Left kidney (tissue), 2 donors: ENCODE measurements around the gene GDF9. TPM values are rescaled to one million over a fixed set of nuclear protein-coding genes. Genes with fewer than 3 reads are reported as not detected.

Source experiments
- DNase-seq: peaks from one replicate; pipeline ENCODE4 v3.0.0-alpha.2; 2013
- polyA plus RNA-seq: library from polyadenylated mRNA; unstranded; fragments of 120-200 nt; gene quantifications from one replicate; pipeline ENCODE4 v1.2.1, GENCODE V29; 2013; ENCODE audit not compliant: insufficient read length

The GDF9 gene
- polyA plus RNA-seq, 1 donor: 2.1 TPM

DNA sequence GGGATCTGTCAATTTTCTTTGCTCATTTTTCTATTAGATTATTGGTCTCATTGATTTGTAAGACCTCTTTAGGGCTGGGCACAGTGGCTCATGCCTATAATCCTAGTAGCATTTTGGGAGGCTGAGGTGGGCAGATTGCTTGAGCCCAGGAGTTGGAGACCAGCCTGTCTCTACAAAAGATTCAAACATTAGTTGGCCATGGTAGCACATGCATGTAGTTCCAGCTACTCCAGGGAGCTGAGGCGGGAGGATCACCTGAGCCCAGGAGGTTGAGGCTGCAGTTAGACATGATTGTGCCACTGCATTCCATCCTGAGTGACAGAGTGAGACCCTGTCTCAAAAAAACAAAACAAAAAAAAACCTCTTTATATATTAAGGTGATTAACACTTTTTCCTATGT is 29.4 kb downstream of the GDF9 start:
- DNase-seq: no peak

DNA sequence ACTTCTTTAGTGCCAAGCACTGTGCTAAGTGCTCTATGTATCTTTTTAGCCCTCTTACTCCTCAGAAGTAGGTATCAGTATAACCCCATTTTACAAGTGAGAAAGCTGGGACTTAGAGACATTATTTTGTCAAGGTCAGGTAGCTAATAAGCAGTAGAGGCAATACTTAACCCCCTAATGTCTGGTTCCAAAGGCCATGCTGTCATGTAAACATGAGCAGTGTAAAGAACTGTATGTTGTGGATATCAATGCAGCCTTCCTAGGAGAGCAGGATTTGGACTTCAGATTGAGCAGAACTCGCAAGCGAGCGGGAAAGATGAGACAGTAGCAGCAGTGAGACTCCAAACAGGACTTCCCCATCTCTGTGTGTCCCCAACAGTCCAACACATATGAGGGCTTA is 32.2 kb downstream of the GDF9 start:
- no peak for DNase-seq

DNA sequence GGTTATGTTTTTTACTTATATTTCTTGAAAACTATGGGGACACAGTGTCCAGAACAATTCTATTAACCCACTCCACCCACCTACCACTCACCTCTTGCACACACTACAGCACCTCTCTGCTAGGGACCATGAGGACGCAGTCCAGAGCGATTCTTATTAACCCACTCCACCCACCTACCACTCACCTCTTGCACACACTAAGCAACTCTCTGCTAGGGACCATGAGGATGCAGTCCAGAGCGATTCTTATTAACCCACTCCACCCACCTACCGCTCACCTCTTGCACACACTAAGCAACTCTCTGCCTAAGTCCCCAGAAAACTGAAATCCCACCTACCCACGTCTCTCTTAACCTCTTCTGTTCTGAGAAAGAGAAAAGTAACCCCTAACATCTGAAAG is 33.7 kb downstream of the GDF9 start:
- DNase-seq: no peak

DNA sequence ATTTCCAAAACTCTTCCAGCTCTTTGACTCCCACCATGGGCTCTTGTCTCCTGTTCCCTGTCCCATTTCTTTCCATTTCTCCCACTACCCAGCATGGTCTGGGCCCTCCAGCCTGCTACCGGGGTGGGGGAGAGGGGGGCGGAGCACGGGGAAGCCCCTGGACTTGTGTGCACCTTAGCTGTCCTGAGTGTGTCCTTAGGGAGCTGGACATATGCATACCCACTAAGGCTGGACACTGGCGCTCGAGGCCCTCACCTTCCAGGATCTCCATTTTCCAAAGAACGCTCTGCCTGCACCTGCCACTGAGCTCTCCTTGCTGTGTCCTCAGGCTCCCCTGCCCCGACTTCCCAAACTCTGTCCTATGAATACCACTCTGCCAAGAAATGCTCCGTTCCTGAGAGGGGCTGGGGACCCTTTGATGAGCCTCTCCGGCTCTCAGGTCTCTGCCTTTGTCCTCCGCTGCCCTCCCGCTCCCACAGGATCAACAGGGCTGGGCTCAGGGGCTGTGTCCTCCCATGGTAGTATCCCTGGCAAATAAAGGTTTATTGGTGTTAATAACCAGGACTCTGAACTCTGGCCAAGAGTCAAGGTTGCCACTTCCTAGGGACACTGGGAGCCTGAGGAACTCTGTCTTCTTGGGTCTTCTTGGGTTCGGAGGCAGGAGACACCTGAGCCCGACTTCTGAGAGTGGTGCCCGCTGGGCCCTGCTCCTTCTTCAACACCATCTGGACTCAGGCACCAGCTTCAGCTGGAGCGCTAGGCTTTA is 35.0 kb downstream of the GDF9 start:
- no peak for DNase-seq

GRCh38 chr5:132830436-132831094 is 35.7 kb downstream of the GDF9 start, which contains the start of gene SHROOM1:
Gene SHROOM1, minus strand, starts transcription at chr5:132830647. Its CDS starts 4,507 bp downstream, at chr5:132826140.
- DNase-seq: no peak

- DNase-seq: peak; percentile 77
These were observed 36.4 kb downstream of the GDF9 start for GRCh38 chr5:132829742-132830435.

- DNase-seq: no peak
These were observed 37.3 kb downstream of the GDF9 start for GRCh38 chr5:132828846-132829494.

- DNase-seq: no peak
These were observed 38.2 kb downstream of the GDF9 start for GRCh38 chr5:132827943-132828673.

DNA sequence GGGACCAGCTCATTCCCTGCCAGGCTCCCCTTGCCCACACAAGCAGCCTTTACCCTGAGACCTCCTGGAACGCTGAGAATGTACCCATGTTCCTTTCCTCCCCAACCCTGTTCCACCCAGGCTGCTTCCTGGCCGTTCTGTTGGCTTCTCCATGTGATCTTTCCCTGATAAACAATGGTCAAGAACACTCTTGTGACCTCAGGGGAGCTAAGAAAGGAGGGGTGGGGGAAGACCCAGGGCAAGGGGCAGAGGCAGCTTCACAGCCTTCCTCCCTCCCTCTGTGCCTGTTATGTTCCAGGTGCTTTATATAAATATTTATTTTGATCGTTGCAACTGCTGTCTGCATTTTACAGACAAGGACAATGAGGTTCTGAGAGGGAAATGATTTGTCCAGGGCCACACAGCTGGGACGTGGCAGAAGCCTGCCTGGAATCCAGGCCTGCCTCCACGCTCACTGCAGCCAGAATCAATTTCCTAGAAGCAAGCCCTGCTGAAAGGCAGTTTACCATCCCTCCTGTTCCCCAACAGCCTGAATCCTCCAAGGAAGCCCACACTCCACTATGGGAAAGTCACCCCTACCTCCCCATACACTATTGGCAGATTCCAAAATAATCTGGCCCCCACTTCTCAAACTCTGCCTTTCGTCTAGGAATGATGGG is 39.7 kb downstream of the GDF9 start:
- DNase-seq: no peak

GRCh38 chr5:132825834-132826391 is 40.4 kb downstream of the GDF9 start:
- no peak for DNase-seq

DNA sequence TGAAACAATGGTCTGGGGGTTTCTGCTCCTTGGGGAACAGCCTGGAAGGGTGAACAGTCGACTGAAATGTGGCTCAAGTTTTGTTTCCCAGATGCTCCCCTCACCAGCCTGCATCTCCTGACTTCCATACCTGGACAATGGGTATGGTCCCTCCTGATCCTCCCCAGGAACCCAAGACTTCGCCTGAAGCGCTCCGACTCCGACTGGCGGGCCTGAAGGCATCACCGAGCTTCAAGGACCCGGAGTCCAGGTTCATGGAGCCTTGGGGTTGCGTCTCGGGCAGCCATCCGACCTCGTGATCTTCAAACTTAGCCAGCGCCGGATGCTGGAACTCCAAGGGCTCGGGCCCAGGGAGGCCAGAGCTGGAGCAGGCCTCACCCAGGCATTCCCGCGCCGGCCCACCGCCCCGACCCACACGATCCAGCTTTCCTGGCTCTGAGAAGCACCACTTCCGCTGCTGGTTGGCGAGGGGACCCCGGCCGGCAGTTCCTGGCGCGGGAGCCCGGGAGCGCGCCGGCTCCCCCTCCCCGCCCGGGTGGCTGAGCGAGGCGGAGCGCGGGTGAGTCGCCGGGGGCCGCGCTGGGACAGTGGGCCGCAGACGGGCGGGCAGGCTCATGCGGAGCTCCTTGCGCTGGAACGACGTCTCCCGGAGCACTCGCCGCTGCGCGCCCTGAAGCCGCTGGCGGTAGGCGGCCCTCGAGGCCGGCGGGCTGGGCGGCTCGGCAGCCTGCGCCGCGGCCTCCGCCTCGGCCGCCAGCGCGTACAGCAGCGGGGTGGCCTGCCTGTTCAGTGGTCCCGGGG is 41.0 kb downstream of the GDF9 start:
- DNase-seq: no peak

GRCh38 chr5:132824426-132824825 is 41.8 kb downstream of the GDF9 start:
- no peak for DNase-seq

DNA sequence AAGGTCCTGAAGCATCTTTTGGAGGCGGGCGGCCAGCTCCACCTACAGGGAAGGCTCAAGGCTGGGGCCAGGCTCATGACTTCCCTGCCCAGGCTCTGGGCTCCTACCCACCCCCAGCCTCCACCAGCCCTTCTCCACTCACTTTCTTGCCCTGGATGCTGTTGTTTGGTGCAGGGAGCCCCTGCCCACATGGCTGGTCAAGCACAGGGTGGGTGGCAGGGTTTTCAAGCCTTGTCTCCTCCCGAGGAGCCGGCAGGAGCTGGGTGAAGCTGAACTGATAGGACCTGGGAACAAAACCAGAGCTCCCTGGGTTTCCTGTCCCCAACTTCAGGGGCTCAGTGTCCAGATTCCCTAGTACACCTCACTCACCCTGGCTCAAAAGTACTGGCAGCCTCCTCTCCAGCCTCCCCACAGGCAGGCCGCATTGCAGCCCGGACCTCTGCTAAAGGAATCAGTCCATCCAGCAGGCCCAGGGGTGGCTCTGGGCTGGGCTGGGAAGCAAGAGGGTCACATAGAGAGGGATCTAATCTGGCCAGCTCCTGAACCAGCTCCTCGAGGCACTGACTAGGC is 42.7 kb downstream of the GDF9 start:
- no peak for DNase-seq

- no peak for DNase-seq
These were observed 43.4 kb downstream of the GDF9 start for GRCh38 chr5:132822650-132823480.

GRCh38 chr5:132821791-132822190 is 44.5 kb downstream of the GDF9 start:
- no peak for DNase-seq

DNA sequence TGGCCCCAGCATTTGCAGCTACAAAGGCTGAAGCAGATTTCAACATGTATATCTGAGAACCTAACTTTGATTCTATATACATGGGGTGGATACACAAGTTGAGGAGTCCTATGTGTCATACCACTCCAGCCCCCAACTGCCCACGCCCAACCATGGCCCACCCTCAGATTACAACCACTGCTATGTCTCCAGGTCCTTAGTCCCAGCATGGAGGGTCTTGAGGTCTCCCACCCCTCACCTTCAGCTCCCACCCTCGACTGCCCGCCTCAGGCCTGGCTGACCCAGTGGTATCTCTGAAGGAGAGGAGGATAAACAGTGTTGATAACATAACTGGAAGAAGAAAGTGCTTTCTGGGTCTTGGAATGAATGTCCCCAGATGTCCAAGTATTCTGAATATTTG is 44.9 kb downstream of the GDF9 start:
- DNase-seq: no peak

- peak; percentile 90 for DNase-seq
These were observed 46.0 kb downstream of the GDF9 start for GRCh38 chr5:132820162-132820754.

GRCh38 chr5:132819468-132819867 is 46.8 kb downstream of the GDF9 start:
- DNase-seq: no peak
